NK-92 (cell line): ENCODE data around the gene CIPC.

Experiments
- DNase-seq: peaks from one replicate; lab custom pipeline; 2025; ENCODE audit not compliant: unreplicated experiment; lab: John Stamatoyannopoulos, UW

The CIPC gene

DNA sequence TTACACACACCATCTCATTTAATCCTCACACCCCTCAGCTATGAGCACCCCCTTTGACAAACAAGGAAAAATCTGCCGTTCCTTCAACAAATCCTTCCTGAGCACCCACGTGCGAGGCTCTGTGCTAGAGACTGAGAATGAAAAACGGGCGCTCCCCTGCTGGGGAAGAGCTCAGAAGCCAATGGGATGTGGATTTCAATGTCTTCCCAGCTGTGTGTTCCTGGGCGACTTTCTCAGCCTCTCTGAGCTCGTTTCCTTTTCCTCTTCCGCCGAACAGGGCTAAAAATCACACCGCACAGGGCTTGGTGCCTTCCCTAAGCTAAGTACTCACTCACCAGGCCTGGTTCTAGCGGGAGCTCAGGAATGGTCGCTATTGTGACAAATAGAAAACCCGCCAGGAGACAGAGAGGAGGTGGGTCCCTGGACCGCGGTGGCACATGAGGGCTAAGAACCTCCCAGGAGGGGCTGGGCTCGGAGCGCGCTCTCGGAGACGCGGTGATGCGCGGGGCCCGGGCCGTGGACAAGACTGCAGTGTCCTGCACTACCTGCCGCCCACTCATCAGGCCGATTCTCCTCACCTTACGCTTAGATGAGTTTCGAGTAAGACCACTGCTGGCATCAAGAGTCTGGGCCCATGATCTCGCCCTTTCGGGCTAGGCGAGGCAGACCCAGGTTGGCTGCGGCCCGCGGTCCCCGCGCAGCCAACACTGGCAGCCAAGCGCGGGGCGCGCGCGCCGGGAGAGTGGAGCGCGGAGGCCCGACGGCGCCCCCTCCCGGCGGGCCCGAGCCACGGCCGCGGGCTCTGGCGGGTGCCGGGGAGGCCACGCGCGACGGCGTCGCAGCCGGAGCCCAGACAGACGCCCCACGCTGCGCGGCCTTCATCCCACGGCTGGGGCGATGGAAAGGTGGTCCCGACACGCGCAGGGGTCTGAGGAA lies 26.6 kb downstream of the CIPC start:
- no peak for DNase-seq

DNA sequence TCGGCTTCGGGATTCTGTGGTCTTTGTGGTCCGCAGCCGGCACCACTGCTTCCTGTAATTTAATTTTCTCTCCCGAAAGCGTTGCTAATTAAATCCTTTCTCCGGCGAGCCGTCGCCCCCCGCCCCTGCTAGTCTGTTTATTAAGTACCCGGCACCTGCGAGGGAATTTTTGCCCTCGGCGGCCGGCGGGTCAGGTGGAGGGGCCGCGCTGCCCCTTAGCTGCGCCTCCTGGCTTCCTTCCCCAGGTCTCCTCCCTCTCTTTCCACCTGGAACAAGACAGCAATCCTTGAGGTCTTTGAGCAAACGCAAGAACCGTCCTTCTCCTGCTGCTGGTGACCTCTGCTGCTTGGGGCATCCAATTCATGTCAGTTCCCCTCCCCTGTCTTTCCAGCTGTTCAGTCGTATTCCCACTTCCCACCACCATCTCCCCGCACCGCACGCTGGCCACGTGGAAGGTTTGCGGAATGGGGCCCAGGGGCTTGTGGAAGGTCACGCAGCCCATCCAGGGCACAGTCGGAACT lies 27.3 kb downstream of the CIPC start:
- no peak for DNase-seq

GRCh38 chr14:77125823-77126325 lies 27.8 kb downstream of the CIPC start:
- no peak for DNase-seq

DNA sequence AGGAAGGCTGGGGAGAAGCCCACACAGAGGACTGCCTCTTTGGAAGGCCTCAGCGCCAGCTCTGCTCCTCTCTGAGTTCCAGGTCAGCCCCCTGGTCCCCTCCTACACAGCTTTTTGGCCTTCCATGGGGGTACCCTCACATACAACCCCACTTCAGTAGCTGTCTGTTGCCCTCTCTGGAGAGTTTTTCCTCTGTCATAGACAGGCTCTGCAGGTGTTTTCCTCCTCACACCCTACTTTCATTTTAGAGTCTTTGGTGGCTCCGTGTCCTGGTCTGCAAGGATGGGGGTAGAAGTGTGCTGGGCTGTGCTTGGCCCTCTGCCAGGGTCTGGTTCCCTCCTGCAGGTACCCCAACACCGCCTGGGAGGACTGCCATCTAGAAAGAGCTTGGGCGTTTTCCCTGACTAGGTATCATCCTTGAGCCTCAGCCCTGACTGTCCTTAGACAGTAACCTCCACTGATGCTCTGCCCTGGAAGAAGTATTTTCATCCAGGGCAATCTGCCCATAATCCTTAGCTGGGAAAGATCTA lies 28.5 kb downstream of the CIPC start:
- DNase-seq: no peak

- no peak for DNase-seq
Measured at GRCh38 chr14:77128414-77128891, 30.4 kb downstream of the CIPC start.

GRCh38 chr14:77130386-77130785 lies 32.3 kb downstream of the CIPC start:
- DNase-seq: no peak

GRCh38 chr14:77131206-77131605 lies 33.1 kb downstream of the CIPC start:
- DNase-seq: no peak

- no peak for DNase-seq
Measured at GRCh38 chr14:77131871-77132486, 33.9 kb downstream of the CIPC start.

- no peak for DNase-seq
Measured at GRCh38 chr14:77133720-77134338, 35.8 kb downstream of the CIPC start.

GRCh38 chr14:77139022-77139421 lies 41.0 kb downstream of the CIPC start:
- DNase-seq: no peak

DNA sequence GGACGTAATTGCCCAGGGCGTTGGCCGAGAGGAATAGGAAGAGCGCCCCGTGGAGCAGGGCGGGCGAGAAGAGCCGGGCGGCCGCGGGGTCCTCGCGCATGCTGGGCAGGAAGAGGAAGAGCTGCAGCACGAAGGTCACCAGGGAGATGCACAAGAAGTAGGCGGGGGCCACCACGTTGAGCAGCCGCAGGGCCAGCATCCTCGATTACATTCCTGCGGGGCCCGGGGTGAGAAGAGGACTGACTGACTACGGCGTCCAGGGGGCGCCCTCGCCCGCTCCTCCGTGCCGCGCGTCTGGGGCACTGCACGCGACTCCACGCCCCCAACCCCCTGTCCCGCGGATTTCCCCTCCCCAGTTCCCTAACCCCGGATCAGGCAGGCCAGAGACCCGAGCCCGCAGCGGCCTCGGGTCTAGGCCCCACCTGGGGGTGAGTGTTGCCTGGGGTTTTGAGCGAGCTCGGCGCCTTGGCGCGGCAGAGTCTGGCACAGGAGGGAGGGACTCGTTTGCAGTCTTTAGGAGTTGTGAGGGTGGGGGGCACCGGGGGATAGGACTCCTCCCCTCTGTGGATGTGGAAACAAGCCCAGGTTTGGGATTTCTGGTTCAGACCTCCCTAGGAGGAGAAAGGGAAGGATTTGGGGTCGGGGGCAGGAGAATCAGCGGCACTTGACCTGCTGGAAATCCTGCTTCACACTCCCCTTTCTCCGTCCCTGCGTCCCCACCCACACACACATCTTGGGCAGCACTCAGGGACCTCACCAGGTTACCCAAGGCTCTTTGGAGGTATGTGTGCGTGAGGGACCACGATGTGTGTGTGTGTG lies 41.7 kb downstream of the CIPC start:
- no peak for DNase-seq

GRCh38 chr14:77140359-77141213 lies 42.5 kb downstream of the CIPC start:
- no peak for DNase-seq

DNA sequence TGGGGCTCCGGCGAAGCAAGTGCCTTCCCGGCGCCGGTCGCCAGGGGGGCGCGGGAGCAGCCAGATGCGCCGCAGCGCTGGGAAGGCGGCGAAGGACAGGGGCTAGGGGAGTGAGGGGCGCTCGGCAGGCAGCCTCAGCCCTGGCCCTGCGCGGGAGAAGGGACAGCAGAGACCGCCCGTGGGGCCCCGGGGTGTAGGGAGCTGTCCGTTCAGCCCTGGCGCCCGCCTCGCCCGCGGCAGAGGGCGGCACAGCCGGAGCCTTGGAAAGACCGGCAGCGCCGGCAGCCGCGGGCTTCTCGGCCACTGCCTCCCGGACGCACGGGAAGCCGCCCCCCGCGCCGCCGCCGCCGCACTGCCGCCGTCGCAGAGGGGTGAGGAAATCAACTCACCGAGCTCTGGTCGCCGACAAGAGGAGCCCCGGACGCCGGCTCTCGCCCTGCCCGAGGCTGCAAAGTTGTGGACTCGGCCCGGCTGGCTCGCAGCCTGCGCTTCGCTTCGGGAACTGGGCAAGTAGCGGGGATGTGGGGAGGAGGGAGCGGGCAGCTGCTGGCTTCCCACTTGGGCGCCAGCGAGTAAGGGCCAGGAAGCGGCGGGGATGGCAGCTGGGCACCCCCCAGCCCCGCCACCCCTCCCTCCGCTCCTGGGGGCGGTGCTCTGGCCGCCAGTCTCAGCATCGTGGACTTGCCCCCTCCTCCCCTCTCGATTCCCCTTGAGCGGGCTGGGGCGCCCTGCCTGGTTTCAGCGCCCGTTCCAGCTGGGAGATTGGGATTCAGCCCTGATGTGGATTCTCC lies 43.4 kb downstream of the CIPC start, which contains the start of gene ZDHHC22:
ZDHHC22 (minus strand) TSS at position 578 of the 791 bp plus-strand sequence. CDS start 2,053 bp downstream, outside the sequence.
- DNase-seq: no peak

DNA sequence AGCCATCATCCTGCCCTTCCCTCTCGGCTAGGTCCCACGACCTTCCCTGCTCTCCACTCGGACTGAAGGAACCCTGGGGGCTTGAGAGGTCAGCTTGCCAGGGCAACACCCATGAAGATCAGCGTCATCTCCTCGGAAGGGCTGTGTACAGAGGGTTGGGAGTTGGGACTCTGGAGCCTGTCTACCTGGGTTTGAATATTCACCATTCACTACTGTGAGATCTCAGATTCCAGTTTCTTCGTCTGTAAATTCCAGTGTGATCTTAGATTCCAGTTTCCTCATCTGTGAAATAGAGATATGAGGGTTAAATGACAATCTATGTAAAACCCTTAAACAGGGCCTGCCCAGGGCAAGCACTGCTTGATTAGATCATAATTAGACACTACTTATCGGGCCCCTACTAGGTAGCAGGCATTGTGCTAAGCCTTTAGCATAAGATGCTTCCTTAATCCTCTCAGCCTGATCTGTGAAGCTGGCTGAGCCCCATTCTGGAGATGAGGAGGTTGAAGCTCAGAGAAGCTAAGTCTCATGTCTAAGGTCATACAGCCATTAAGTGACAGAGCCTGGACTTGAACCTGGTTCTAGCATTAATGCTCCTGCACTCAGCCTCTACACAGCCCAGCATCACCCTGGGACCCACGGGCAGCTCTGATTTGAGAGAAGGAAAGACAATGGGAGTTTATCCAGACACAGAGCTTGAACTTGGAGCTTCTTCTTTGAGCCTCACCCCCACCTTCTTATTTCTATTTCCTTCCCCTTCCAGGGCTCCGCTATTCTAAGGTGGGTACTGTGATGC lies 44.1 kb downstream of the CIPC start:
- DNase-seq: no peak

GRCh38 chr14:77143071-77143470 lies 45.0 kb downstream of the CIPC start:
- no peak for DNase-seq

DNA sequence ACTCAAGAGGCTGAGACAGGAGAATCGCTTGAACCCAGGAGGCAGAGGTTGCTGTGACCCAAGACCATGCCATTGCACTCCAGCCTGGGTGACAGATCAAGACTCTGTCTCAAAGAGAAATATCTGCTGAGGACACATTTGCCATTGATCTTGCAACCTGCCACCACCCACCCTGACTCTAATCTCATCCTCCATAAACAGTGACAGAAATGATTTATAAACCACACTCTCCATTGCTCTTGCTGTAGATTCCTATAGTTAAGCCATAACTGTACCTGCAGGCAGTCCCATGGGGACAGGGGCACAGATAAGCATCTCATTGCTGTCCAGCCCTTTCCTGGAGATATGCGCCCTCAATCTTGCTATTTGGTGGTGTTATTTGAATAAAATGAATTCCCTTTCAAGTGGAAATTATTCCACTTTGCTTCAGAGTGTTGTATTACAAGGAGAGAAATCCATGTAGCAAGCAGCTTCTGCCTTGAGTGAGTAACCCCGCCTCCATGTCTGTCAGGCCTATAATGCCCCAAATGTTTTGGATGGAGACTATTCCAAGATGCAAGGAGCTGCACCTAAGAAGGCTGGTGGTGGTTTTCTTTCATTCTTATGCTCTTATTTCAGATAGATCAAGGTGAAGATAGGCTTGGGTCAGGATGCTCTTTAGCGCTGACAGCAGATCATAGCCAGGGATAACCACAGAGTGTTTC lies 46.5 kb downstream of the CIPC start:
- no peak for DNase-seq
